Endothelial cell of umbilical vein (primary cell): ENCODE data around the gene SH3TC1.

Experiments
- POLR2A ChIP-seq: IDR thresholded peaks from 2 replicates; pipeline ENCODE4 v1.6.1; 2012; ENCODE audit warnings: low read depth, mild to moderate bottlenecking, control low read depth, low read length
- TF ChIP-seq, protein P1 (sequence below), 2 donors: IDR thresholded peaks; 1 replicate in 1 of 2; 2 replicates in 1 of 2; pipeline ENCODE4 v1.5.1; 2011; ENCODE audit warnings: low read length in 2 of 2, mild to moderate bottlenecking in 2 of 2, moderate library complexity in 2 of 2, control low read depth in 1 of 2, inconsistent platforms in 1 of 2, low read depth in 1 of 2; ENCODE audit not compliant: insufficient read depth in 1 of 2; ENCODE audit errors: extremely low read depth in 1 of 2

DNA sequence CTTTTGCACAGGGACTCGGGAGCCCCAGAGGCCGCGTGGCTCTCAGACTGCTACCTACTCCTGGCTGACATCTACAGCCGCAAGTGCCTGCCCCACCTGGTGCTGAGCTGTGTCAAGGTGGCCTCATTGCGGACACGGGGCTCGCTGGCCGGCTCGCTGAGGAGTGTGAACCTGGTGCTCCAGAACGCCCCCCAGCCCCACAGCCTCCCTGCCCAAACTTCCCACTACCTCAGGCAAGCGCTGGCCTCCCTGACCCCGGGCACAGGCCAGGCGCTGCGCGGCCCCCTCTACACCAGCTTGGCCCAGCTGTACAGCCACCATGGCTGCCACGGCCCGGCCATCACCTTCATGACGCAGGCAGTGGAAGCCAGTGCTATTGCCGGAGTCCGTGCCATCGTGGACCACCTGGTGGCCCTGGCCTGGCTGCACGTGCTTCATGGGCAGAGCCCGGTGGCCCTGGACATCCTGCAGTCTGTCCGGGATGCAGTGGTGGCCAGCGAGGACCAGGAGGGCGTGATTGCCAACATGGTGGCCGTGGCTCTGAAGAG lies 28.8 kb downstream of the SH3TC1 start:
- TF ChIP-seq, protein P1, sequence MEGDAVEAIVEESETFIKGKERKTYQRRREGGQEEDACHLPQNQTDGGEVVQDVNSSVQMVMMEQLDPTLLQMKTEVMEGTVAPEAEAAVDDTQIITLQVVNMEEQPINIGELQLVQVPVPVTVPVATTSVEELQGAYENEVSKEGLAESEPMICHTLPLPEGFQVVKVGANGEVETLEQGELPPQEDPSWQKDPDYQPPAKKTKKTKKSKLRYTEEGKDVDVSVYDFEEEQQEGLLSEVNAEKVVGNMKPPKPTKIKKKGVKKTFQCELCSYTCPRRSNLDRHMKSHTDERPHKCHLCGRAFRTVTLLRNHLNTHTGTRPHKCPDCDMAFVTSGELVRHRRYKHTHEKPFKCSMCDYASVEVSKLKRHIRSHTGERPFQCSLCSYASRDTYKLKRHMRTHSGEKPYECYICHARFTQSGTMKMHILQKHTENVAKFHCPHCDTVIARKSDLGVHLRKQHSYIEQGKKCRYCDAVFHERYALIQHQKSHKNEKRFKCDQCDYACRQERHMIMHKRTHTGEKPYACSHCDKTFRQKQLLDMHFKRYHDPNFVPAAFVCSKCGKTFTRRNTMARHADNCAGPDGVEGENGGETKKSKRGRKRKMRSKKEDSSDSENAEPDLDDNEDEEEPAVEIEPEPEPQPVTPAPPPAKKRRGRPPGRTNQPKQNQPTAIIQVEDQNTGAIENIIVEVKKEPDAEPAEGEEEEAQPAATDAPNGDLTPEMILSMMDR (IDR thresholded peaks at IDR 0.05; ENCODE audit: extremely low read depth in 1 of 2, insufficient read depth in 1 of 2, low read depth in 1 of 2, low read length in 2 of 2): no peak
- no peak for TF ChIP-seq POLR2A
